GM13976 (cell line): ENCODE results near the gene RAD51B.

ENCODE experiments used
- DNase-seq: peaks from one replicate; pipeline ENCODE4 v3.0.0; 2012; ENCODE audit warnings: low spot score
- CTCF ChIP-seq: IDR thresholded peaks from 2 replicates; pipeline ENCODE4 v1.5.1; 2012; ENCODE audit warnings: borderline replicate concordance, mild to moderate bottlenecking; ENCODE audit not compliant: insufficient read depth; ENCODE audit errors: extremely low read depth, missing control alignments, control extremely low read depth
- in situ Hi-C: fragments of 300-500 bp; cut with MboI; formaldehyde crosslinking; loops from one replicate; pipeline ENCODE4 v1.12.0; 2022; ENCODE audit warnings: low sequenced_read_pairs, mixed read lengths, inconsistent platforms; ENCODE audit not compliant: unreplicated experiment

Gene RAD51B

DNA sequence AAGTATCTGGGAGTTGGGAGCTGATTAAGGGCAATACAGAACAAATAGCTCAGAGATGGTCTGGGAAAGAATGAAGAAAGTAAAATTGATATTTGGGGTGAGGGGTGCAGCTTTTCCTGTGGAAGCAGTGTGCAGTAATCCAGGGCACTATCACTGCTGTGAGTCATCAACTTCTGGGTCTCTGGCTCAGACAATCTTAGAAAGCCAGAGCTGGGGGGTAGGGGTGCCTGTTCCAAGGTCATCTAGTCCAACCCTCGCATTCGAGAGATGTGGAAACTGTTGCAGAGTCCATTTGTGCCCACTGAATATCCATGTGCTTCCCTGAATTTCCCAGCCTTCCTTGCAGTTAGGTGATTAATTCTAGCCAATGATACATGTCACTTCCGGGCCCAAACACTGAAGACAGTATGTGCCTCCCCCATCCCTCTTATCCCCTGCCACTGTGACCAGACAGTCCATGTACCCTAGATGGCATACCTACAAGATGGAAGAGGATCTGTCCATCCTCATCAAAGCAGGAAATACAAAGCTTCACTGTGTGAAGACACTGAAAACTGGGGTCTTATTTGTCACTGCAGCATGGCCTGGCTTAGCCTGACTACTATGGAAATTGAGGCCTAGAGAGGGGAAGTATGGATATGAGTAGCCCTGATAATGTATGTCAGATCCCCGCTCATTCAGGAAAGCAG is 921.4 kb downstream of the RAD51B start:
- no peak for DNase-seq
- TF ChIP-seq CTCF = no peak
- in situ Hi-C loops = no loop called here

GRCh38 chr14:68741477-68741791 is 921.9 kb downstream of the RAD51B start:
- no peak for DNase-seq
- in situ Hi-C loops = no loop called here
- no peak for TF ChIP-seq CTCF

DNA sequence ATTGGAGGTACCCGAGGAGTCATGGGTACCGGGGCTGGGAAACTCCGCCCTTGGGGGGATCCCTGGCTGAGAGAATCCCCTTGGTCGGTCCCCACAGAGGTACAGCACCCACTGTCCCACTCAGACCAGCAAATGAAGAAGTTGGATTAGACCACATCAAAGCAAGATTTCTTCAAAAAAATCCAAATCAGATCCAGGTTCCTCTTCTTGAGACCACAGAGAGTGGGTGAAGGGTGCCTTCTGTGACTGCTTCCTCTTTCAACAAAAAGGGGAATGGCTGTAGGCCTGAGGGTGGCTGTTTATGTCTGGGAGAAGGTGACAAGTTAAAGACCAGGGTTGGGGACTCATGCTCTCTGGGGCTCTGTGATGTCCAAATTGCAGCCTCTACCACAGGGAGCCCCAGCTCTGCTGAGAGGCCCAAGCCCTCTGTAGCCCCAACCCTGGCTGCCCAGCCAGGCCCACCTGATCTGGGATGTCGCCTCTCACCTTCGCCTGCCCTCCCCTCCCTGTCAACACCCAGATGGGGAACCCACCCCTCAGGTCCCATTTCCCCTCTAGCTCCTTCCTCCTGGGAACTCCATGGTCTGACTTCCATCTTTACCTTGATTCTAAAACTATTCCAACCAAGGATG is 922.4 kb downstream of the RAD51B start:
- peak; percentile 80 for DNase-seq
- in situ Hi-C loops = no loop called here
- no peak for TF ChIP-seq CTCF

DNA sequence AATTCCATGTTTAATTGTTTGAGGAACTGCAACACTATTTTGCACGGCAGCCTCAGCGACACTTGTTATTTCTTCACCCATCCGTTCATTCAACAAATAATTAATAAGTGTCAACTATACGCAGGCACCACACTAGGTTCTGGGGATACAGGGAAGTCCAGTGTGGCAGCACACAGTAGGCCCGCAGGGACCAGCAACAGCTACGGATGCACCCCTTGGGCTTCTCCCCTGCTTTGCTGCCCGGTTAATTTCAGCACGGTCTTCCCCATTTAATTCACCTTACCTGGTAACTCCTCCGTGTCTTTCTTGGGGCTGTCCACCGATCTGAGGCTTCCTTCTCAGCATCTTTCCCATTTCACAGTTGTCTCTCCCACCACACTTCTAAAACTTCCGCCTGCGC is 925.0 kb downstream of the RAD51B start:
- DNase-seq = no peak
- no peak for TF ChIP-seq CTCF
- in situ Hi-C loops = no loop called here

DNA sequence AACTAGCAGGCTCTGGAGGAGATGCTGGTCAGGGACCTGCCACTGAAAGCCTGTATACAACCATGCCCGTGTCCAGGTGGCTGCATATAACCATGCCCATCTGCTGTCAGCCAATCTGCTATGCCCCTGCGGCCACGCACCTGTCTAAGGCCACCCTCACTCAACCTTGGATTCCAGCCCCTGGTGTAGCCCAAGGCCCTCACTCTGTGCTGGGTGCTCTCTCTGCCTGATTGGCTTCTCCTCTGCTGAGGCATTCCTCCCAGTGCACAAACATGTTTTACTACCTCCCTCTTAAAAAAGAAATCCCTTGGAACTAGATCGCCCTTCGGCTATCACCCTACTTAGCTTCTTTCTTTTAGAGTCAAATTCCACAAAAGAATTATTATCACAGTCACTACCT is 927.8 kb downstream of the RAD51B start:
- no peak for TF ChIP-seq CTCF
- no peak for DNase-seq
- in situ Hi-C loops = no loop called here

DNA sequence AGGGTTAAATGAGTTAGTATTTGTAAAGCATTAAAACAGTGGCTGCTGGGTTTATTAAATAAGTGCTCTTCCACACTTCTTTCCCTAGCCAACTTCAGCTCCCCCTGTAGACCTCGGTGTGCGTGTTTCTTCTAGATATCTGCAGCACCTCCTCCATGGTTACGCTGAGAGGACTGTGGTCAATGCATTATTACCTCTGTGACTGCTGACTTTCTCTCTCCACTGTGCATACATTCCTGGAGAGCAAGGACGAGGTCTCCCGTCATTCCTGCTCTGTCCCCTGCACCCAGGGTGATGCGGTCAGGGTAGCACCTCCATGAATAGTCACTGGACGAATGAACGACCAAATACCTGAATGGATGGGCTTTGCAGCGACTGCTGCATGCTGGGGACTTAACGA is 928.7 kb downstream of the RAD51B start:
- DNase-seq = no peak
- in situ Hi-C loops = no loop called here
- no peak for TF ChIP-seq CTCF
